ENCODE data around the gene ZMYM2.
"Not testable (repeated sequence)": the region's sequence is repeated elsewhere in the genome, so short reads cannot be mapped to it uniquely, and the experiment has no call there.

The ZMYM2 gene

DNA sequence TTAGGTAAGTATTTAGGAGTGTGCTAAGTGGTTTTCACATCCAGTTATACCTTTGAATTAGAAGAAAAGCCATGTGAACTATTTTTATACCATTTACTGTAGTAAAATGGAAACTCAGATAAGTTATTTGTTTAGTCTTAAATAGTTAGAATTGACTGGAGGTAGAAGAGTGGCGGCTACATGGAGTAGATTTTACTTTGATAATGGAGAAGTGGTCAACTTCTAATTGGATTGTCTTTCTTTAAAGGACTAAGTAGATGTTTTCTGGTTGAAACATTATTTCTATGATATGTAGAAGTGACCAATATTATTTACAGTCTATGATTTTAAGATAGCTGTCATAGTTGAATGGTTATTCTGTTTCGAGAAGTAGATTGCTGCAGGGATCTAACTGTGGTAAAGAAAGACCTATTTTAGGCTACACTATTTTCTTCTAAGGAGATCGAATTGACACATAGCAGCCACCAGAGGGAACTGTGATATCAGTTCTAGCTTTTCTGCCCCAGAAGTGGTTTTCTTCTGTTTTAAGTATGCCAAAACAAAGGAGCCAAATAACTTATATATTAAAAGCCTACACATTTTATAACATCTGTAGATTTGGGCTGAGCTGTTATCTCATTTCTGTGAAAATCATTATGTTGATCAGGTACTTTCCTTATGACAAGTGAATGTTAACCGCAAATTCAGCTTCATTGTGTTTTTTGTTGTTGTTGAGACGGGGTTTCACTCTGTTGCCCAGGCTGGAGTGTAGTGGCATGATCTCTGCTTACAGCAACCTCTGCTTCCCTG is 26.1 kb downstream of the ZMYM2 start:
- DNase-seq: no peak

DNA sequence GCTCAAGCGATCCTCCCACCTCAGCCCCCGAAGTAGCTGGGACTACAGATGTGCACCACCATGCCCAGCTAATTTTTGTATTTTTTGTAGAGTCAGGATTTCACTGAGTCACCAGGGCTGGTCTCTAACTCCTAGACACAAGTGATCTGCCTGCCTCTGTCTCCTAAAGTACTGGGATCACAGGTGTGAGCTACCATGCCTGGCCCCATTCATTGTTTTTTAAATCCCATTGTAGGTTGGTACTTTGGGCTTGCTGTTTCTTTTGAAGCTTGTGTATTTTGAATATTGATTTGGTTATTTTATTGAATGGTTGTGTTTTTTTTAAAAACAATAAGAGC is 26.7 kb downstream of the ZMYM2 start:
- DNase-seq: no peak

DNA sequence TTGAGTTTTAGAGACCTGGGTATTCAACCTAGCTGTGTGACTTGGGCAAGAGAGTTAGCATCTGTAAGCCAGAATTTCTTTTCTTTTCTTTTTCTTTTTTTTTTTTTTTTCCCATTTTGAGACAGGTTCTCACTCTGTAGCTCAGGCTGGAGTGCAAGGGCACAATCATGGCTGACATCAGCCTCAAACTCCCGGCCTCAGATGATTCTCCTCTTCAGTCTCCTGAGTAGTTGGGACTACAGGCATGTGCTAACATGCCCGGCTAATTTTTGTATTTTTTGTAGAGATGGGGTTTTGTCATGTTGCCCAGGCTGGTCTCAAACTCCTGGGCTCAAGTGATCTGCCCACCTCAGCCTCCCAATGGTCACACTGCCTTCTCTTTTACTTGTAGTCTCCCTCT is 33.0 kb downstream of the ZMYM2 start:
- DNase-seq: no peak

DNA sequence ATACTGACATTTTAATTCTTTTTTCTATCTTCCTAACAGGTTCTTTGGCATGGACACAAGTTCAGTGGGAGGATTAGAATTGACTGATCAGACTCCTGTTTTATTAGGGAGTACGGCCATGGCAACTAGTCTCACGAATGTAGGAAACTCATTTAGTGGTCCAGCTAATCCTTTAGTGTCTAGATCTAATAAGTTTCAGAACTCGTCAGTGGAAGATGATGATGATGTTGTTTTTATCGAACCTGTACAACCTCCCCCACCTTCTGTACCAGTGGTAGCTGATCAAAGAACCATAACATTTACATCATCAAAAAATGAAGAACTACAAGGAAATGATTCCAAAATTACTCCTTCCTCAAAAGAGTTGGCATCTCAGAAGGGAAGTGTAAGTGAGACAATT is 34.5 kb downstream of the ZMYM2 start:
- DNase-seq: no peak

DNA sequence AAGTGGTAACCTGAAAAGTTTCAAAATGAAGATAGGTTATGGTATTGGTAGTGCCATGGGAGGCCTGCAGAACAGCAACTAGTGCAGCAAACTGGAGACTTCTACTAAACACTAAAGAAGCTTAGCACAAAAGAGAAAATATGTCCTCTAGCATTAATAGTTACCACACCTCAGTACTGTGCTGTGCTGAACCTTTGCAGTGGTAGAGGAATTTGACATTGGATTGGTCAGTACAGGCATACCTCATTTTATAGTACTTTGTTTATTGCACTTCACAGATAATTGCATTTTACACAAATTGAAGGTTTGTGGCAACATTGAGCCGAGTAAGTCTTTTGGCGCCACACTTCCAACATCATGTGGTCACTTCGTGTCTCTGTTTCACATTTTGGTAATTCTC is 40.4 kb downstream of the ZMYM2 start:
- no peak for DNase-seq

DNA sequence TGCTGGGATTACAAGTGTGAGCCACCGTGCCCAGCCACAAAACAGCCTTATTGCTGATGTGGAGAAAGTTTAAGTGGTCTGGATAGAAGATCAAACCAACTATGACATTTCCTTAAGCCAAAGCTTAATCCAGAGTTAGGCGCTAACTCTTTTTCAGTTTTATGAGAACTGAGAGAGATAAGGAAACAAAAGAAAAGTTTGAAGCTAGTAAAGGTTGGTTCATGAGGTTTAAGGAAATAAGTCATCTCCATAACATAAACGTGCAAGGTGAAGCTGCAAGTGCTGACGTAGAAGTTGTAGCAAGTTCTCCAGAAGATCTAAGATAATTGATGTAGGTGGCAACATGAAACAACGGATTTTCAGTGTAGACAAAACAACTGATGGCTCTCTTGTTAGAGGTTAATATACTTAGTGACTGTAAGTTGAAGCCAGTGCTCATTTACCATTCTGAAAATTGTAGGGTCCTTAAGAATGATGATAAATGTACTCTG is 41.6 kb downstream of the ZMYM2 start:
- no peak for DNase-seq

DNA sequence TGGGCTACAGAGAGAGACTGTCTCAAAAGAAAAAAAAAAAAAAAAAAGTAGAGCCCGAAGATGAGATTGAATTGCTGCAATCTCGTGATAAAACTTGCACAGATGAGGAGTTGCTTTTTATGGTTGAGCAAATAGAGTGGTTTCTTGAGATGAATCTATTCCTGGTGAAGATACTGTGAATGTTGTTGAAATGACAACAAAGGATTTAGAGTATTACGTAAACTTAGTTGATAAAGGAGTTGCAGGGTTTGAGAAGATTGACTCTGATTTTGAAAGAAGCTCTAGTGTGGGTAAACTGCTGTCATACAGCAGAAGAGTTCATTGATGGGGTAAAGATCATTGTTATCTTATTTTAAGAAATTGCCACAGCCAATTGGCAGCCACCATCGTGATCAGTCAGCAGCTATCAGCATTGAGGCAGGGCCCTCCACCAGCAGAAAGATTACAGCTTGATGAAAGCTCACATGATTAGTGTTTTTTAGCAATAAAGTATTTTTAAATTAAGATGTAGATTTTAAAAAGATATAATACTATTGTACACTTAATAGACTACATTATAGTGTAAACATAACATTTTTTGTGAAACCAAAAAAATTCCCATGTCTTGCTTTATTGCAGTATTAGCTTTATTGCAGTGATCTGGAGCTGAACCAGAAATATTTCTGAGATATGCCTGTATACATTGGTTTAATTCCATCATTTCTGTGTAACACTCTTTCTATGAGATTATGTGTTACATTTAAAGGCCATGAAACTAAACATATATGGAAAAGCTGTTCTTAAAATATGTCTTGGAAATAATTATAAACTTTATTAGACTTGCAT is 43.1 kb downstream of the ZMYM2 start:
- DNase-seq: no peak

DNA sequence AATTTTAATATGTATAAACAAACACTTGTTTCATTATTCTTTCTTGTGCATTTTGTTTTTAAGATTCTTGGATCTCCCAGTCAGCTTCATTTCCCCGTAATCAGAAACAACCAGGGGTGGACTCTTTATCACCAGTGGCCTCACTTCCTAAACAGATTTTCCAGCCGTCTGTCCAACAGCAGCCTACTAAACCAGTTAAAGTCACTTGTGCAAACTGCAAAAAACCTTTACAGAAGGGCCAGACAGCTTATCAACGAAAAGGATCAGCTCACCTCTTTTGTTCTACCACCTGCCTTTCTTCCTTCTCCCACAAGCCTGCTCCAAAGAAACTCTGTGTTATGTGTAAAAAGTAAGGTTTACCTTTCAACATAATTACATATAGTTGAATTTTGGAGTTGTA is 44.3 kb downstream of the ZMYM2 start:
- no peak for DNase-seq

DNA sequence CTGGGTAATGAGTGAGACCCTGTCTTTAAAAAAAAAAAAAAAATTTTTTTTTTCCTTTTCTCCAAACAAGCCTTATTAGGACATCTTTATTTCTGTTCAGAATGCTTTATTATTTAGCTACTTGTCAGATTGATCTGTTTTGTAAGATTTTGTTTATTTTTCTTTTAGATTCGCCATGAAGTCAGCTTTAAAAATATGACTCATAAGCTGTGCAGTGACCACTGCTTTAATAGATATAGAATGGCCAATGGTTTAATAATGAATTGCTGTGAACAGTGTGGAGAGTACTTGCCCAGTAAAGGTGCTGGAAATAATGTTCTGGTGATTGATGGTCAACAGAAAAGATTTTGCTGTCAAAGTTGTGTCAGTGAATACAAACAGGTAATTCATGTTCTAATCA is 47.7 kb downstream of the ZMYM2 start:
- DNase-seq: no peak

DNA sequence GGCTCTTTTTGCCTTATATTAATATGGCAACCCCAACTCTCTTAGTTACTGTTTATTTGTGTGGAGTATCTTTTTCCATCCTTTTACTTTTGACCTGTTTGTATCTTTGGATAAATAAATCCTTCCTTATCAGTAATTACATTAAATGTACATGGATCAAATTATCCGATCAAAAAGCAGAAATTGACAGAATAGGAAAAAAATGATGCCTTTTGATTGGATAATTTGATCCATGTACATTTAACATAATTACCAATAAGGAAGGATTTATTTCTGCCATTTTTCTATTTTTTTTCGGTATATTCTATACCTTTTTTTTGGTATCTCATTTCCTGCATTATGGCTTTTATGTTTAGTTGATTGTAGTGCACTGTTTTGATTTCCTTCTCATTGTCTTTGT is 57.2 kb downstream of the ZMYM2 start:
- no peak for DNase-seq

DNA sequence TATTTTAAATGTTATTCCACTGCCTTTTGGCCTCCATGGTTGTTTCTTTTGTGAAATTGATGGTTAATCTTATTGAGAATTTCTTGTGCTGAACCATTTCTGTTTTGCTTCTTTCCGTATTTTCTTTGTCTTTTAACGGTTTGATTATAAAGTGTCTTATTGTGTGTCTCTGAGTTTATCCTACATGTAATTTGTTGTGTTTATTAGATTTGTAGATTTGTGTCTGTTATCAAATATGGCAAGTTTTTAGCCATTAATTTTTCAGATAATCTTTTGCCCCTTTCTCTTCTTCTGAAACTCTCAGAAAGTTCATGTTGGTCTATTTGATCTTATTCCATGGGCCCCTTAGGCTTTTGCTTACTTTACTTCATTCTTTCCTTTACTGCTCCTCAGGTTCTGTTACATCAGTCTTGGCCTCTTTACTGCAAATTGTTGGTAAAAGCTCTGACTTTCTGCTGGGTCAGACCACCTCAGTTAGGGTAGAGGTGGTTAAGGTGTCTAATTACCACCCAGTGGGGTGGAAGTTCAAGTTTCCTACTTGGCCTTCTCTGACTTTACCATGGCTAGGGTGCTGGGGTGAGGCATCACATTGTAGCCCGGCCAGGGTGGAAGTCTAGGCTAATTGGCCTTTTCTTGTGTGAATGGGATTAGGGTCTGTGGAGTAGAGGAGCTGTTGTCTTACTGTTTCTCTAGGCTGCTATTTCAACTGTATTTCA is 58.3 kb downstream of the ZMYM2 start:
- DNase-seq: no peak

DNA sequence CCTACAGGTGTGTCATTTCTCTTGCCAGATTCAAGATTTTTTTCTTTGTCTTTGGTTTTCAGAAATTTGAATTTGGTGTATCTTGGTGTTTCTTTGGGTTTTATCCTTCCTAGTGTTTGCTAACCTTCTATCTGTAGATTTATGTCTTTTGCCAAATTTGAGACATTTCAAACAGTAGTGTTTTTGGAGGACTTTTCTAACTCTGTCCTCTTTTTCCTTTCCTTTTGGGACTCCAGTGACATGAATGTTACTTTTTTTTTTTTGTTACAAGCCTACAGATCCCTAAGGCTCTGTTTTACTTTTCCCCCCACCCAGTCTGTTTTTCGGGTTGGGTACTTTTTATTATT is 58.8 kb downstream of the ZMYM2 start:
- DNase-seq: no peak

DNA sequence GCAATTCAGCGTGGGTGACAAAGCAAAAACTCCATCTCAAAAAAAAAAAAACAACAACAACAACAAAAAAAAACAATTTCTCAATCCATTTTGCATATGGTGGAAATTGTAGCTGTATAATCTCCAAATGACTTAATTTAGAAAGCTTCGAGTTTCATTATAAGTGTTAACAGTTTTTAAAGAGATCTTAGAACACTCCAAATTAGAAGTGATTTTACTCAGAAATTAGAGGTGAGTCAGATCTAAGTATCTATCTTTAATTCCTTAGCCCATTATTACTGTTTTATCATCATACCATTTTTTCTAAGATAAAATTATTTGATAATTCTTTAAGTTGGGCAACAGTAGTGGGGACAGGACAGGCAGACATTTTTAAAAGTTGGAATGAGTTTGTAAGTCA is 60.5 kb downstream of the ZMYM2 start:
- DNase-seq: no peak

DNA sequence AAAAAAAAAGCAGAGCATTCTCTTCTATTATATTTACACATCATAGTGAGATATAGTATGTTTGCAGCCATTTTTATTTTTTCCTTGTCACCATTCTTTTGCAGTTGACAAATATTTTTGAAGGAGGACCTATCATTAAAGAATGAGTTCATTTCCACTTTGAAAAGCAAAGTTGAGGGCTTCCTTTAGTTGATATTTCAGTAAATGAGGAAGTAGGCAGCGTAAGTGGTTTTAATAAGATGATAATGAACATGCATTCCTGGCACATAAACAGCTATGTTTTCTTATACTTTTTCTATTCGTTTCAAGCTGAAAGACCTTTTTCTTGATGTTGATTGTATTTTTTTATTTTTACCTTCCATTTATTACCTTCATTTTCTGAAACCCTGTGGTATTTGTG is 66.2 kb downstream of the ZMYM2 start:
- no peak for DNase-seq

DNA sequence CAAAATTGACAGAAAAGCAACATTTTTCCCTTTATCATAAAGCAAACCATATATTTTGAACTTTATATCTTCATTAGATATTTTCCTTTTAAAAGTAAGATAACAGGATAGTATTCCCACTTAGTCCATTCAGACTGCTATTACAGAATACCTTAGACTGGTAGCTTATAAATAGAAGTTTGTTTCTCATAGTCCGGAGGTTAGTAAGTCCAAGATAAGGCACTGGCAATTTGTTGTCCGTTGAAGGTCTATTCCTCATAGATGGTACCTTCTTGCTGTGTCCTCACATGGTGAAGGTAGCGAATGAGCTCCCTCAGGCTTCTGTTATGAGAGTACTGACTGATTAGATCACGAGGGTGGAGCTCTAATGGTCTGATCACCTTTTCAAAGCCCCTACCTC is 70.4 kb downstream of the ZMYM2 start:
- no peak for DNase-seq

DNA sequence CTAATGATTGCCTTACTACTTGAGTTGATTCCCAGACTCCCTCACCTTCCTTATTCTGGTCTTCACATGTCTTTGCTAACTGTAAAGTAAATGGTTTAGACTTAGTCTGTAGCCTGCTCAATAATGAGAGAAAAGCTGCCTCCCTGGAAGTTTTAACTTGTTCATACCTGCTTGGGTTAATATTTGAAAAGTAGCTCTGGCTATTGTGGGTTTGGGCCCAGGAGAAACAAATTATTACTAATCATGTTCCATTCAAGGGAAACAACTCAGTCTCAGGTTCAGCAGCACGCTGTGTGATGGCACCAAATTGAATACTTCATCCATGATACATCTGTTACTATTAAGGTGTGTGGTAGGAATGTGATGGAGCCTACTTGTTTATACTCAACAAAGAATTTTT is 75.0 kb downstream of the ZMYM2 start:
- DNase-seq: no peak

DNA sequence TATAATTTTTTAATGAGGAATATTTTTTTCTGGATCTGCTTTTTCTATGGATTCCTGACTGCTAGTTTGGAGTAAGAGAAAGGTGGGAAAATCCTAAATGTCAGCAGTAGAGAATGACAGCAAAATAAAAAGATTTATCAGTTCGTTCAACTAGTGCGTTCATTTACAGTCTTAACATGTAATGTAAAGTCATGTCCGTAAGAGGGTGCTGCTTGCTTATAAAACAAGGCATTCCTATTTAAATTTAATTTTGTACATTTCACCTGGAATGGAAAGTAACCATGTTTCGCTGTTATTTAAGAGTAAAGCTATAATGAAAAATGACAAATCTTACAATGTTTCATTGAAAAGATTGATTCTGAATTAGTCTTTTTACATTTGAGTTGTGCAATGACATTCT is 76.6 kb downstream of the ZMYM2 start:
- no peak for DNase-seq

DNA sequence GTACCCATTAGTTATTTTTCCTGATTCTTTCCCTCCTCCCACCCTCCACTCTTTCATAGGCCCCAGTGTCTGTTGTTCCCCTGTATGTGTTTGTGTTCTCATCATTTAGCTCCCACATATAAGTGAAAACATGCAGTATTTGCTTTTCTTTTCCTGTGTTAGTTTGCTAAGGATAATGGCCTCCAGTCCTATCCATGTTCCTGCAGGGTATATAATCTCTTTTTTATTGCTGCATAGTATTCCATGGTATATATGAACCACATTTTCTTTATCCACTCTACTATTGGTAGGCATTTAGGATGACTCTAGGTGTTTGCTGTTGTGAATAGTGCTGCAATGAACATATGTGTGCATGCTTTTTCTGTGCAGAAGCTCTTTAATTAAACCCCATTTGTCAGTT is 79.4 kb downstream of the ZMYM2 start:
- DNase-seq: no peak

DNA sequence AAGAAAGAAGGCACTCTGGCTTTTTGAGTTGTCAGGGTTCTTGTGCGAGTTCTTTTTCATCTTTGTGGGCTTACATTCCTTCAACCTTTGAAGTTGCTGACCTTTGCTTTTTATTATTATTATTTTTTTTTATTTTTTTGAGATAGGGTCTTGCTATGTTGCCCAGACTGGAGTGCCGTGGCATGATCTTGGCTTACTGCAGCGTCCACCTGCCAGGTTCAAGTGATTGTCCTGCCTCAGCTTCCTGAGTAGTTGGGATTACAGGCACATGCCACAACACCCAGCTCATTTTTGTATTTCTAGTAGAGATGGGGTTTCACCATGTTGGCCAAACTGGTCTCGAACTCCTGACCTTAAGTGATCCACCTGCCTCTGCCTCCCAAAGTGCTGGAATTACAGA is 84.1 kb downstream of the ZMYM2 start:
- DNase-seq: not testable (repeated sequence)

DNA sequence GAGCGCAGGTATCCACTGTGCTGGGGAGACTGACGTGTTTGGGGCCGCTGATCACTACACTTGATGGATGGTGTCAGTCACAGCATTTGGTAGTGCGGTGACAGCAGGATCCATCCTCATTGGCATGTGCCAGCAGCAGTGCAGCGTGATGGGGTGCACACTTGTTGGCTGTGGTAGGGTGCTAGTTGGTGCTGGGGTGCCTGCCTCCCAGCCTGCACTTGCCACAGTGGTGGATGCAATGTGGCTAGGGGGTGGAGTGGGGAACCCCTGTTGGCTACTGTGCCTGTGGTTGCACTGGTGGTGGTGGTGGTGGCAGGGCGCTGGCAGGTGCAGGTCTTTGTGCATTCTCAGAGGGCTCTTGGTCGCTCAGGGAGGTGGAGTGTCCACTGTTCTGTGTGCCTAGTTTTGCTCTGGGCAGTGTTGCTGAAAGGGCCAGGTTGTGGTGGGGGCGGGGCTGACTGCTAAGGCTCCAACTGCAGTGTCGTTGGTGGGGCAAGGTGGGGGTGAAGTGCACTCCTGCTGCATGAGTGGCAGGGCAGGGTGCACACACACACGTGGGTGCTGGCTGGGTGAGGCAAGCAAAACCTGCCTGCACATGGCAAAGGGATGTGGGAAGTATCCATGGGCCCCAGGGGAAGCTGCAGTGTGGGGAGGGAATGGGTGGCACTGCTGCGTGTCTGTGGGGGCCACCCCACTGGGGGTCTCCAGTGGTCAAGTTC is 84.8 kb downstream of the ZMYM2 start:
- no peak for DNase-seq

DNA sequence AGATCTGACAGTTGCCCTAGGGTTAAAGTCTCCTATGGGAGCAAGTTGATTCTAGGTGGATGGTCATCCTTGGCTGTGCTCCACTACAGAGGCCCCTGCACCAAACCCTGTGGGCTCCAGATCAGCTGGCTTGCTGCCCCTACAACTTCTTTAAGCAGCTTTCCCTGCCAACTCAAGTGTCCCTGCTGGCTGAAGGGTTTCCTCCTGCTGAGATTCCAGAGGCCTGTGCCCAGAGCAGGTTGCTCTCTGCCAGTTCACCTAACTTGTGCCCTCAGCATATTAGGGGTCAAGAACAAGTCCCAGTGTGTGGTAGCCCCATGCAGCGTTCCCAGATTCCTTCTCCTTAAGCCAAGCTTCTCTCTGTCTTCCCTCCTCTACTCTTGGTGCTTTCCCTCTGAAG is 85.6 kb downstream of the ZMYM2 start:
- DNase-seq: no peak

DNA sequence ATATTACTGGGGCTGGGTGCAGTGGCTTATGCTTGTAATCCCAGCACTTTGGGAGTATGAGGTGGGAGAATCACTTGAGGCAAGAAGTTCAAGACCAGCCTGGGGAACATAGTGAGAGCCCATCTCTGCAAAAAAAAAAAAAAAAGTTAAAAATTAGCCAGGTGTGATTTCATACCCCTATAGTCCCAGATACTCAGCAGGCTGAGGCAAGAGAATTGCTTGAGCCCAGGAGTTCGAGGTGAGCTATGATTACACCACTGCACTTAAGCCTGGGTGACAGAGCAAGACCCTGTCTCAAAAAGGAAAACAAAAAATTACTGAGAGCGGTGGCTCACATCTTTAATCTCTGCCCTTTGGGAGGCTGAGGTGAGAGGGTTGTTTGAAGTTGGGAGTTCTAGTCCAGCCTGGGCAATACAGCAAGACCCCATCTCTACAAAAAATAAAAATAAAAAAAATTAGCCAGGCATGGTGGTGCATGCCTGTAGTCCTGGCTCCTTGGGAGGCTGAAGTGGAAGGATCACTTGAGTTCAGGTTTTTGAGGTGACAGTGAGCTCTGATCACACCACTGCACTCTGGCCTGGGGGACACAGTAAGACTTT is 87.5 kb downstream of the ZMYM2 start:
- DNase-seq: no peak
